WTC11 (cell line): ENCODE results near the gene CIBAR2.

Source experiments
- CREB1 ChIP-seq: sonication (generic); formaldehyde crosslinking; IDR thresholded peaks from 2 replicates; pipeline ENCODE4 v1.8.0; 2023; ENCODE audit warnings: mild to moderate bottlenecking, missing genetic modification reagents
- CTCF ChIP-seq: fragments of 200-600 bp; IDR thresholded peaks from 2 replicates; pipeline ENCODE4 v1.8.0; 2022; ENCODE audit warnings: antibody characterized with exemption
- E2F1 ChIP-seq: sonication (generic); formaldehyde crosslinking; IDR thresholded peaks from 2 replicates; pipeline ENCODE4 v1.8.0; 2022; ENCODE audit warnings: mild to moderate bottlenecking, missing genetic modification reagents
- E2F5 ChIP-seq: sonication (generic); formaldehyde crosslinking; IDR thresholded peaks from 2 replicates; pipeline ENCODE4 v1.8.1; 2022; ENCODE audit warnings: mild to moderate bottlenecking, moderate library complexity, missing genetic modification reagents
- ELF4 ChIP-seq: sonication (generic); formaldehyde crosslinking; IDR thresholded peaks from 2 replicates; pipeline ENCODE4 v1.8.1; 2022; ENCODE audit warnings: low read depth, mild to moderate bottlenecking, moderate library complexity, missing genetic modification reagents
- ERG ChIP-seq: fragments of 250-450 bp; sonication (Bioruptor Pico); IDR thresholded peaks from 2 replicates; pipeline ENCODE4 v1.8.0; 2021; ENCODE audit warnings: mild to moderate bottlenecking
- GABPB1 ChIP-seq: sonication (generic); formaldehyde crosslinking; IDR thresholded peaks from 2 replicates; pipeline ENCODE4 v1.8.1; 2023; ENCODE audit warnings: mild to moderate bottlenecking, missing genetic modification reagents

- TF ChIP-seq CTCF, result no peak
- no peak for TF ChIP-seq E2F5 (CRISPR knock-in tag)
- TF ChIP-seq ERG (CRISPR knock-in tag), result no peak
- no peak for TF ChIP-seq E2F1 (CRISPR knock-in tag)
- TF ChIP-seq GABPB1, result peak; percentile 49; the same call in 1 of the 2 replicates
- TF ChIP-seq CREB1 (CRISPR knock-in tag), result no peak
- TF ChIP-seq ELF4, result no peak
Measured at GRCh38 chr16:85137323-85138072, 25.2 kb upstream of the CIBAR2 start.
